GM18909 (cell line): ENCODE results near the gene RPS6KA2.

Experiments
- ATAC-seq: cut with Tn5 transposase; IDR thresholded peaks from one replicate; pipeline ENCODE4 v1.9.1; 2021; ENCODE audit warnings: mild to moderate bottlenecking; ENCODE audit not compliant: unreplicated experiment, poor library complexity

RPS6KA2 gene

DNA sequence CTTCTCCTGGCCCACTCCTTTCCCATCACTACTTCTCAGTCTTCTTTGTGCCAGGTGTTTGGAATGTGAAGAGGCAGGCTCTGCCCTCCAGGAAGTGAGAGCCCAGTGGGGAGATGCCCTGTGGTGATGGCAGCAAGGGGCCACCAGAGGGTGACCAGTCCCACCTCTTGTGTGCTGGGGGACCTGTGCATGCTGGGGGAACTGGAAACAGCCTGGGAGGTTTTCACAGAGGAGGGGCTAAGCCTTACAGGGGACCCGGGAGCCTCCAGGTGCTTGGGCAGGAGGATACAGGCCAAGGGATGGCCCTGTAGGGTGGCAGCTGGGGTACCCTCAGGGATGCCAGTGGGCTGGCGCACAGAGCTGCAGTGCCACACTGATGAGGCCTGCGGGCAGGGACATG is 112.9 kb downstream of the RPS6KA2 start:
- no peak for ATAC-seq

DNA sequence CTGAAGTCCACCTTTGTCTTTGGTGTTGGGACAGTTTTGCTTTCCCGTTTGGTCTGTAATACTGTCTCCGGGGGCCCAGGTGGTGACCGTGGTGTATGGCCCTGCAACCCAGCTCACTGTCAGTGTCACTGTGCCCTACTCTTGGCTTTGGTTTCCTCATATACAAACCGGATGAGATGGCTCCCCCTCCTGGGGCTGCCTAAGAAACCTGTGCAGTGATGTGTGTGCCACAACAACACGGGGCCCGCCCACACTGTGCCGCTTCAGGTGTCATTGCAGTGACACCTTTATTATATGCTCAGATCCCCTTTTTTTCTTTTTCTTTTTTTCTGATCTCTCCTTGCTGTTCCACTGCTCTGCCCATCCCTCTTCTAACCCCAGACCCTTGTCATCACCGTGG is 114.5 kb downstream of the RPS6KA2 start:
- ATAC-seq = peak; percentile 94

DNA sequence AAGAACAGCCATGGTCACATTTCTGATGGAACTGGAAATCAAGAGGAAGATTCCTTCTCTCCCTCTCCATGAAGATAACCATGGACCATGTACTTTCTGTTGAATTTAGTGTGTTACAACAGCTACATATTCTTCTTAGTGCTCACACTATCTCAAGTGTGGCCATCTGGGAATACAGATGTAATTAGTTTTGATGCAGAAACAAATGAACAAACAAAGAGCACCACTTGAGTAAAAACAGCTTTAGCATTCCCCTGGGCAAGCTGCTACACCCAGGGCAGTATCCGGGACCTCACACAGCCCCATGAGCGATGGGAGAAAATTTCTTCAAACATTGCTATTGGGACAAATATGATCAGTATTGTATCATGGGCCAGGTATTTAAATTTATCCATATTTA is 115.7 kb downstream of the RPS6KA2 start:
- ATAC-seq = no peak

DNA sequence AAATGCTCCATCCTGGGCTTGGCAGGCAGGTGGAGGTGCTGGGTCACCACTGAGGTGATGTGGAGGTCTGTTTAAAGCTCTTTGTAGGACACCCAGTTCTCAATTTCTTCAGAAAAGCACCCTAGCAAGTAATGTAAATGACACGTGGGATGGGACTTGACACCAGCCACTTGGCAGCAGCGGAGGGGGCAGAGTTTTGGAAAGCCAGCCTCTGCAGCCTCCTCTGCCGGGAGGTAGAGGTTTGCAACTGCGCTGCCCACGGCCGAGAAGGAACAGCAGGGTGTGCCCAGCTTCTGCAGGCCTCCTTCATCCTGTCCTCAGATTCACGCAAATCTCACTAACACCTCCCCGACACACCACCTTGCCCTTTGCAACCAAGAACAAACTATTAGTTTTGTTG is 117.9 kb downstream of the RPS6KA2 start:
- no peak for ATAC-seq

DNA sequence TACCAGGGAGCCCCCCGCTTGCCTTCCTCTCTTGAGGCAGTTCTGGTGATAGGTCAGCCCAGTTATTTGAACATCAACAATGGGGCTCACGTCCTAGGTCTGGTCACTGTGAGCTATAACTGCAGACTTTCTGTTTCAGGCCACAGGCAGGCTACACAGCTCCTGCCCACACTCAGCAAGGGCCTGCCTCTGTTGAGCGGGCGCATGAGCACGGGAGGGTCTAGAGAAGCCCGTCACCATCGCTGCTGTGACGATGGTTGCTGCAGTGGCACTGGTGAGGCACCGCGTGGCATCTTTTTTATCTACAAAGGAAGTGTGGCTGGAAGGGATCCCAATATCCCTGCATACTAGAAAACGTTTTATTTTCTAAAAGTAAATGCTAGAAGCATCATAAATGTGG is 118.3 kb downstream of the RPS6KA2 start:
- ATAC-seq = no peak

DNA sequence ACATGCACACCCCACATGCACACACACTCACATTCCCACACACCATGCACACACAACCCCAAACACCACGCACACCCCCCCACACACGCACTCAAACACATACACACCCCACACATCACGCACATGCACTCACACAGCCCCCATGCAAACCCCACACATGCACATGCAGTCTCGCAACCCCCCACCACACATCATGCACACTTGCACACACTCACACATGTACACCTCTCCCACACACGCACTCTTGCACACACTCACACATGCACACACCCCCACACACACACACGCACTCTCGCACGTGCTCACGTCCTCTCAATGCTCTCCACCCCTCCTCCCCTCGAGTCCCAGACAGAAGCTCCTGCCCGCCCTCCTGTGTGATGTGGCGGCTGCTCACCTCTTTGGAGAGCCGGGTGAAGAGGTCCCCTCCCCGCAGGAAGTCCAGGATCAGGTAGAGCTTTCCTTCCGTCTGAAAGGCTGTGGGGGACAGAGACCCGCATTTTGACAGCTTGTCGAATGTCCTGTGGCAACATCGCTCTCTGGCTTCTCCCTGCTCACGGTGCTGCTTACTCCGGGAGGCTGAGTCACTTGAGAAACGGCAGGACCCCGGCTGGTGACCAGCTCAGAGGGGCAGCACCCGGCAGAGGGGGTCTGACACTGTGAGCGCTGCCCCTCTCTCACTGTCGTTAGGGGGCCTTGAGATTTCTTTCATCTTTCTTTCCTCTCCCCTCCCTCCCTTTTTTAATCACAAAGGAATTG is 119.1 kb downstream of the RPS6KA2 start:
- no peak for ATAC-seq

DNA sequence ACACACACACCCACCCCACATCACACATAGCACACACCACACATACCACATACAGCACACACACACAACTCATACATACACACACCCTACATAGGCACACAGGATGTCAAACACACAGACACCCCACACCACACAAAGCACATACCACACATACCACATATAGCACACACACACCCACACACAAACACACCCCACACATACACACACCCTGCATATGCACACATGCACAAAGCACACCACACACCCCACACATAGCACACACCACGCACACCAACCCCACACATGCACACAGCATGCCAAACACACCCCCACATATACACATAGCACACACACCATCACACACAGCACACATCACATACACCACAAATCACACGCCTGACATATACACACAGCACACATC is 119.7 kb downstream of the RPS6KA2 start:
- ATAC-seq = no peak

DNA sequence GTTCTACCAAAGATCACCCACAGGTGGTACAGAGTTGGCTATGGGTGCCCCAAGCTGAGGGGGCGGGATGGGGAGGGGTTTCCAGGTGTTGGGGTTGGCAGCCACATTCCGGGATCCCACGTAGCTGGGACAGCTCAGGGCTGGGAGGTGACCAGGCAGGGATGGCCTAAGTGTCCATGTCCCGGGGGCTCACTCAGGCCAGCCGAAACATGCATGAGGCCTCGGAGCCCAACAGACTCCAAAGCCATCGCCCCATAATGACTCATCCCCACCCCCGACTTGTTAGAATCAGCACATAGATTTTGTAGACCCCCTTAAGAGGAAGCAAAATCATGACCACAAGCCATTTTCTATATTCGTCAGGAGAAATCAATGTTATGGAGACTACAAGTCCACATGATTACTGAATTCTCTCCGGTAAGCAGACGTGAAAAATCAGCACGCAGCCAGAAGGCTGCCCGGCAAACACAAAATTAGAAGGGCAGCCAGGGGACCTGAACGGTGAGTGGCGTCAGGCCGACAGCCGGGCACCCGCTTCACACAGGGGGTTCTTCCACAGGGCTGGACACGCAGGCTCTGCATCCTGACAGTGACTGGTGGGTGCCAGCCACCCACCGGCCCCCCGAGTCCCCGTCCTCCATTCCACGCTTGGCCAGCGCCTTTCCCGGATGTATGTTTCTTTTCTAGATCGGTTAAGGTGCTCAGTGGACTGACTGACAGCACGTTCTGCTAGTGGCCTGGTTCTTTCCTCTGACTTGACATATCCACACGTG is 121.7 kb downstream of the RPS6KA2 start:
- no peak for ATAC-seq

DNA sequence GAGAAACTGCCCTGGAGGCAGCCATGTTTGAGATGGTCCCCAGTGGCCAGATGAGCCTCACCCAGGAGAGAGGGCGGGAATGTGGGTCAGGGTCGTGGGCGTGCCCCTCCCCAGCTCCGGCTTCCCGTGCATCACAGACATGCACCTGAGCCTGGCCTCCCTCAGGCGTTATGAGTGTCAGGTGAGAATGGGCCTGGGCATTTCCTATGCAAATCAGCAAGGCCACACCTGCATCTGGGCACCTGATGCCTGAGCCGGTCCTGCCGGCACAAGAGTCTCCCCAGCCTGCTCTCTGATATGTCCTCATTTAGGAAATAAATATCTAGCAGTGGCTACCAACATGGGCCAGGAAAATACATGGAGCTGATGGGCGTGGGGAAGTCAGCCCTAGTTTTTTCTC is 123.0 kb downstream of the RPS6KA2 start:
- ATAC-seq = no peak

DNA sequence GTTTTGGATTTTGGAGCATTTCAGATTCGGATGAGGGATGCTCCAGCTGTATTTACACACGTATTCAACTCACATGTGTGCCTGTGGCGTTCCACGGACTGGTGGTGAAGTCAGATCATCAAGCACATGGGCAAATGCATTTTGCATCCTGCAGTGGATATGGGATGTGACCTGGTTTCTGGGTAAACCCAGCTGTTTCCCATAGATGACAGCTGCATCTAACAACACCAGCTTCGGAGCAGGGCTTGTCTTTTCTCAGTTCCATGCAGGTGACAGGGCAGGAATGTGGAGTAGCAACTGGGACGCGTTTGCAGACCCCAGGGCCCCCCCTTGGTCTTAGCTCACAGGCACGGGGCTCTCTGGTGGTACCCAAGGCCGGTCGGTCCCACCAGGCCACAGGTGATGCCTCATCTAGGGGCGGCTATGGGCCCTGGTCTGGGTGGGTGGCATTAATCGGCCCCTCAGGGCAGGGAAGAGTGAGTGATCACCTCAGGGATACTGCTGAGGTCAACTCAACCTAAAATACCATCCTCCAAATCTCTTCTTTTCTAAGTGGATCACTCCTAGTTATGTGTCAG is 123.8 kb downstream of the RPS6KA2 start:
- ATAC-seq = no peak

DNA sequence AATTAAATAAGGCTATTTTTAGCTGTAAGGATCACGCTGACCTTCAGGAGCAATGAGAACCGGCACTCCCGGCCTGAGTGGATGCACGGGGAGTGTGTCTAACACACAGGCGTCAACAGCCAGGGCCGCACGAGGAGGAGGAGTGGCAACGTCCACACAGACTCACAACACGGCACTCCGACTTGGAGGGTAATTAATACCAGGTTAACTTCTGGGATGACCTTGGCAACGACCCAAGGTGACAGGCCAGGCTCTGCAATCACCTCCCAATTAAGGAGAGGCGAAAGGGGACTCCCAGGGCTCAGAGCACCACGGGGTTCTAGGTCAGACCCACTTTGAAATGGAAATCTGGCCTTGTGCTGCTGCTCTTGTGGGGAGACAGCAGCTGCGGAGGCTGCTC is 124.6 kb downstream of the RPS6KA2 start:
- ATAC-seq = no peak

DNA sequence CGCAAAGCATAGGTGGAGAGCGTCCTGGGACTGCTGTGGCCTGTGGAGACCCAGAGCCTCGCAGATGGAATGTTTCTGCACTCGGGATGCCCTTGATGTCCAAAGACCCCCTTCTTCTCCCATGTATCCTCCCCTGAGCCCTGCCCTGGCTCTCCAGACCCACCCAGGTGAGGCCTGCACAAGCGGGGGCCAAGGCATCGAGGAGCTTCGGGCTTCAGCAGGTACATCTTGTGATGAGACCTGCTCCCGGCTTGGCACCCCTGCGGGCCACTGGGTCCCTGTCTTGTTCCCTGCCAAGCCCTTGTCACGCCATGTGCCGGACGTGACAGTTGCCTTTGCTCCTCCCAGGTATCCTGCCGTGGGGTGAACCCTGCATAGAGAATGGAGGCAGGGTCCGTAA is 125.8 kb downstream of the RPS6KA2 start:
- no peak for ATAC-seq

DNA sequence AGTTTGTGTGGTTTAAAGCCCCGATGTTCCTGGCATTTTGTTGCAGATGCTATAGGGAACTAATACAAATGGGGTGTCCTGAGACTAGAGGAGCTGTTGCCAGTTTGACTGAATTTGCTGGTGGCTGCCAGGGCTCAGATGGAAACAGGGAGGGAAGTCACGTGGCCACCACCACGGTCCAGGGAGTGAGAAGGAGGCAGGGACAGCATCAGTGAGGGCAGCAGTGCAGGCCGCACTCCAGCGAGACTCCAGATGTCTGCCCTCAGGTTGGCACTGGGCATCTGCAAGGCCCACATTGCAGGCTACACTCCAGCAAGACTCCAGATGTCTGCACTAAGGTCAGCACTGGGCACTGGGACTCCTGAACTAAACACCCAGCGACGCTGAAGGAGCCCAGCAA is 126.8 kb downstream of the RPS6KA2 start:
- ATAC-seq = no peak

DNA sequence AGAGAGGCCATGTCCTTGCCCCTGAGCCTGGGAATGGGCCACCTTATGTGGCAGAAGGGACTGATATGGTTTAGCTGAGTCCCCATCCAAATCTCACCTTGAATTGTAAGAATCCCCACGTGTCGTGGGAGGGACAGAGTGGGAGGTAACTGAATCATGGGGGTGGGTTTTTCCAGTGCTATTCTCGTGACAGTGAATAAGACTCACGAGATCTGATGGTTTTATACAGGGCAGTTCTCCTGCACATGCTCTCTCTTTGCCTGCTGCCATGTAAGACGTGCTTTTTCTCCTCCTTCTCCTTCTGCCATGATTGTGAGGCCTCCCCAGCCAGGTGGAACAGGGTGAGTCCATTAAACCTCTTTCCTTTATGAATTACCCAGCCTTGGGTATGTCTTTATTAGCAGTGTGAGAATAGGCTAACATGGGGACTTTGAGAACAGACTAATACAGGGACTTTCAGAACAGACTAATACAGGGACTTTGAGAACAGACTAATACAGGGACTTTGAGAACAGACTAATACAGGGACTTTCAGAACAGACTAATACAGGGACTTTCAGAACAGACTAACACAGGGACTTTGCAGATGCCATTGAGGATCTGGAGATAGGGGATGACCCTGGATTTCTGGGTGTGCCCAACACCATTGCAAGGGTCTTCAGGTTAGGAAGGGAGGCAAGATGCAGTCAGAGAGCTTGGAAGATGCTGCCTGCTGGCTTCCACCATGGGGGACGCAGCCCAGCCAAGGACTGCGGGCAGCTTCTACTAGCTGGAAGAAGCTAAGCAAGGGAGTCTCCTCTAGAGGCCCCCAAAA is 127.5 kb downstream of the RPS6KA2 start:
- ATAC-seq = peak; percentile 69

DNA sequence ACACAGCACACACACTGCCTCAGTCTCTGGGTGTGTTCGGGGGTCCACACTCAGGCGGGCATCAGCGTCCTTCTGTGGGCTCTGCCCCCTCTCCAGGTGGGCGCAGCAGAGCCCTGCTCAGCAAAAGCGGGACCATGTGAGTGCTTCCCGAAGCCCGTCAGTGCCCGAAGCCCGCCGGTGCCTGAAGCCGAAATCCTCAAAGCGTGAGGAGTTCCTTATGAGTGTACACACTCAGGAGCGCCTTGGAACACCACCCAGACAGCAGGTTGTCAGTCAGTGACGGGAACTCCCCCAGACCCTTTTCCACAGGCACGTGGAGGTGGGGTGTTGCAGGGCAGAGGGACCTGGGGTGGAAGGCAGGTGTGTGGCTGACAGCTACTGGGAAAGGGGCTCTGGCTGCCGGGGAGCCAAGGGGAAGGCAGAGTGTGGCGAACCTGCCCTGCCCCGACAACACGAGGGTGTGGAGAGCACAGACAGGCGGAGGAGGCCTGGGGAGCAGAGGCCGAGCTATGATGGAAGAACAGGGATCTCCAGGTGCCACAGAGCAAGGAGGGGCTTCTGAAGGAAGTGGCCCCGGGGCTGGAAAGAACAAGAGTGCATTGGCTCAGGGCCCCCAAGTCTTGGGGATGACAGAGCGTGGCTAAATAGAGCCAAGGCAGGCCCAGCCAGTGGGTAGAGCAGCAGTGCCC is 128.2 kb downstream of the RPS6KA2 start:
- ATAC-seq = no peak

DNA sequence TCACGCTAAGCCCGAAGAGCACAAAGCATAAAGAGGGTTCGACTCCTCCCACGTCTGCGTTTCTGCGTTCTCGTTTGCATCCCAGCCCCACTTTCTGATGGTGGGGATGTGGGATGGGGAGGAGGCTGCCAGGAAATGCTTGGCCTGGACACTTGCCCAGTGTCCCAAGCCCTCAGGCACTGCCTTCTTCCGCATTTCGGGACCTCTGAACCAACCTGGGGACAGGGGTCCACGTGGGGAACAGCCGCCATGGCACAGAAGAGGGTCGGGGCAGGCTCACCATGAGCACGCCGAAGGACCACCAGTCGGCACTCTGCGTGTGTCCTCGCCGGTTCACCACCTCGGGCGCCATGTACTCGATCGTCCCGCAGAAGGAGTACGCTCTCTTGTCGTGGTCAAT is 128.8 kb downstream of the RPS6KA2 start:
- no peak for ATAC-seq

DNA sequence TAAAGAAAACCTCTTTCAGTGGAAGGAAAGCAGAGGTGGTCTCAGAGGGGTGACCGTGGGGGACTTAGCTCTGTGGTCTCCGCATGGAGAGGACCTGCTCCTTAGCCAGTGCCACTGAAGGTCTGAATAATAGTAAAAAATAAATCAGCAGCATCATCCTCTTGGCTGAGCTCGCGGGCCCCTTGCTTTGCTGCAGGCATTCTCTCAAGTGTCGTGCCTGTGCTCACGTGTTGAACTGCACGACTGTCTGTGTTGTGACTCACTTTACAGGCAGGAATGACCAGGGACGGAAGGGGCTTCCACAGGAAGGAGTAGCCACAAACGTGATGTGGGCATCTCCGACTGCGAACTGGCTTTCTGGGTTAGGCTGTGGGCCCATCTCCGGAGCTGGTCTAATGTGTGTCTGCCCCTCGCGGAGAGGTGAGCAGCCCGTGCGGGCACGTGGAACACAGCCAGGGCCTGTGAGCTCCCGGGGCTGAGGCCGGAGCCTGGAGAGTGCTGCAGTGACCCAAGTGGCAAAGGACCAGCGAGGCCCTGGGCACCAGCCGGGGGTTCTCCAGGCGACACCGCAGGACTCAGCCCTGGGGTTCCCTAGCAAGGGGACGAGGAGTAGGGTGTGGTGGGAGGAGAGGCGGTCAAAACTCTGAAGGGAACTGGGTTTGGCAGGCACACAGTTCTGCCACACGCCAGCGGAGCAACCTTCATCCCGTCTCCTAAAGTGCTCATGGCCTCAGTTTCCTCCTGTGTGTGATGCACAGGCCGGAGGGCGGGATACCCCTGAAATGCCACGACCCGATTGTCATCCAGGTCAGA is 129.8 kb downstream of the RPS6KA2 start:
- ATAC-seq = no peak

DNA sequence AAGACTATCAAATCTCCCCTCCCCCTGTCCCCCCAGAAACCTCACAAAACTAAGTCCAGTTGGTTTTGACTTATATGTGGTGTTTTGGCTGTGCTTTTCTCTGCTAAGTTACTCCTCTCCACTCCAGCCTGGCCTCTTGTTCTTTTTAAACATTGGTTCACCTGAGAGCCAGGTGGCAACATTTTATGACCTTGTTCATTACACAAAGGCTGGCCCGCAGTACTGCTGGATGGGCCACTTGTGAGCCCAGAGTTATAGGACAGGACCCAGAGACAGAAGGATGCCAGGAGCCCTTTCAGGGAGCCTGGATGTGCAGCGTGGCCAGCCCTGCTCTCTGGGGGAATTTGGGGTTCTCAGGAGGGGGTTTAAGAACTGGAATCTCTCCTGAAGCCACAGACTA is 130.6 kb downstream of the RPS6KA2 start:
- ATAC-seq = no peak
